ENCODE measurements around the gene PLIN3. TPM values are rescaled to one million over a fixed set of nuclear protein-coding genes. Genes with fewer than 3 reads are reported as not detected.
A peak's percentile ranks its signal among the peaks of the same experiment; 100 is the strongest.
"Not testable (repeated sequence)": the region's sequence is repeated elsewhere in the genome, so short reads cannot be mapped to it uniquely, and the experiment has no call there.

The PLIN3 gene
- total RNA-seq, 1 donor from 2014 or later = 6.8 TPM

DNA sequence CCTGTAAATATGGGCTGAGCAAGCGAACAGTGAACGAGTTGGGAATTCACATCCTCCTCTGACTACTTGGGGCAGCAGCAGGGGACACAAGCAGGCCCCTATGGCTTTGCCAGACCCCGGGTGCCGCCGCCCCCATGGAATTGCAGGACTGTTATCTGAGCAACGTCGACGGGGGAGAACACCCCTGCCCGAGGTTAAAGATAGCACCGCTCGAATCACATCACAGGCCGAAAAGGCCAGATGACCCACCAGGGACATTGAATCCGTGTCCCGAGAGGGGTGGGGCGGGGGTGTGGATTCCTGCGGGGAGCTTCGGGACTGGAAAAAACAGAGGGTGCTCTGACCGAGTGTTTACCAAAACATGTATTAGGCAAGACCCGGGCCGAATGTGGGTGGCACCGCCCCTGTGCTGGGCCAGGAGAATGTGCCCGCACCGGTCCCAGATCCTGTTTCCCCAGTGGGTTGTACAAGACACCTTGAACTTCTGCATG, 66.8 kb downstream of the PLIN3 start:
- peaks cover 2% of the 10 kb centered on the region for H3K9me3 Mint-ChIP-seq (ENCODE audit: unreplicated experiment)
- H3K36me3 Mint-ChIP-seq (ENCODE audit: unreplicated experiment) = no peaks in the 10 kb centered on the region
- no peaks in the 10 kb centered on the region for H3K4me1 Mint-ChIP-seq (ENCODE audit: low read depth, unreplicated experiment)
- H3K4me3 Mint-ChIP-seq (ENCODE audit: unreplicated experiment) = no peak overlapping the region
- no peak for TF ChIP-seq CTCF (IDR thresholded peaks at IDR 0.05; ENCODE audit: partially characterized antibody, unreplicated experiment)
- peaks cover 3% of the 10 kb centered on the region for H3K27me3 Mint-ChIP-seq (ENCODE audit: unreplicated experiment)
- H3K27ac Mint-ChIP-seq (ENCODE audit: unreplicated experiment) = no peak overlapping the region
- no peak for DNase-seq

GRCh38 chr19:4795400-4795799, 72.1 kb downstream of the PLIN3 start:
- DNase-seq = no peak
- TF ChIP-seq CTCF (IDR thresholded peaks at IDR 0.05; ENCODE audit: partially characterized antibody, unreplicated experiment) = no peak
- no peak overlapping the region for H3K27ac Mint-ChIP-seq (ENCODE audit: unreplicated experiment)
- H3K4me1 Mint-ChIP-seq (ENCODE audit: low read depth, unreplicated experiment) = no peaks in the 10 kb centered on the region
- no peaks in the 10 kb centered on the region for H3K36me3 Mint-ChIP-seq (ENCODE audit: unreplicated experiment)
- H3K9me3 Mint-ChIP-seq (ENCODE audit: unreplicated experiment) = peaks cover 6% of the 10 kb centered on the region
- H3K4me3 Mint-ChIP-seq (ENCODE audit: unreplicated experiment) = no peak overlapping the region
- peaks cover 8% of the 10 kb centered on the region for H3K27me3 Mint-ChIP-seq (ENCODE audit: unreplicated experiment)

GRCh38 chr19:4794971-4795370, 72.5 kb downstream of the PLIN3 start:
- Mint-ChIP-seq H3K27ac (ENCODE audit: unreplicated experiment) (no peak overlapping the region), H3K4me3 (ENCODE audit: unreplicated experiment) (no peak overlapping the region), H3K36me3 (ENCODE audit: unreplicated experiment) (no peaks in the 10 kb centered on the region), H3K9me3 (ENCODE audit: unreplicated experiment) (peaks cover 6% of the 10 kb centered on the region), H3K27me3 (ENCODE audit: unreplicated experiment) (peaks cover 8% of the 10 kb centered on the region), H3K4me1 (ENCODE audit: low read depth, unreplicated experiment) (no peaks in the 10 kb centered on the region)
- DNase-seq = no peak
- no peak for TF ChIP-seq CTCF (IDR thresholded peaks at IDR 0.05; ENCODE audit: partially characterized antibody, unreplicated experiment)

DNA sequence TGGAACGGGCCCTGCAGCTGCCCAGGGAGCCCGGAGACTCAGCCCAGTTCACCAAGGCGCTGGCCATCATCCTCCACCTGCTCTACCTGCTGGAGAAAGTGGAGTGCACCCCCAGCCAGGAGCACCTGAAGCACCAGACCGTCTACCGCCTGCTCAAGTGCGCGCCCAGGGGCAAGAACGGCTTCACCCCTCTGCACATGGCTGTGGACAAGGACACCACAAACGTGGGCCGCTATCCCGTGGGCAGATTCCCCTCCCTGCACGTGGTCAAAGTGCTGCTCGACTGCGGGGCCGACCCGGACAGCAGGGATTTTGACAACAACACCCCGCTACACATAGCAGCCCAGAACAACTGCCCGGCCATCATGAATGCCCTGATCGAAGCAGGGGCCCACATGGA, 74.2 kb downstream of the PLIN3 start:
- H3K9me3 Mint-ChIP-seq (ENCODE audit: unreplicated experiment); H3K4me1 Mint-ChIP-seq (ENCODE audit: low read depth, unreplicated experiment); H3K36me3 Mint-ChIP-seq (ENCODE audit: unreplicated experiment); DNase-seq; H3K27me3 Mint-ChIP-seq (ENCODE audit: unreplicated experiment); H3K27ac Mint-ChIP-seq (ENCODE audit: unreplicated experiment): not testable (repeated sequence)
- H3K4me3 Mint-ChIP-seq (ENCODE audit: unreplicated experiment) = peak overlapping the region; percentile 11

GRCh38 chr19:4792866-4793195, 74.6 kb downstream of the PLIN3 start:
- peak overlapping the region; percentile 80 for H3K4me3 Mint-ChIP-seq (ENCODE audit: unreplicated experiment)
- not testable (repeated sequence) for H3K4me1 Mint-ChIP-seq (ENCODE audit: low read depth, unreplicated experiment); H3K27me3 Mint-ChIP-seq (ENCODE audit: unreplicated experiment); DNase-seq; H3K9me3 Mint-ChIP-seq (ENCODE audit: unreplicated experiment); H3K27ac Mint-ChIP-seq (ENCODE audit: unreplicated experiment); H3K36me3 Mint-ChIP-seq (ENCODE audit: unreplicated experiment)

DNA sequence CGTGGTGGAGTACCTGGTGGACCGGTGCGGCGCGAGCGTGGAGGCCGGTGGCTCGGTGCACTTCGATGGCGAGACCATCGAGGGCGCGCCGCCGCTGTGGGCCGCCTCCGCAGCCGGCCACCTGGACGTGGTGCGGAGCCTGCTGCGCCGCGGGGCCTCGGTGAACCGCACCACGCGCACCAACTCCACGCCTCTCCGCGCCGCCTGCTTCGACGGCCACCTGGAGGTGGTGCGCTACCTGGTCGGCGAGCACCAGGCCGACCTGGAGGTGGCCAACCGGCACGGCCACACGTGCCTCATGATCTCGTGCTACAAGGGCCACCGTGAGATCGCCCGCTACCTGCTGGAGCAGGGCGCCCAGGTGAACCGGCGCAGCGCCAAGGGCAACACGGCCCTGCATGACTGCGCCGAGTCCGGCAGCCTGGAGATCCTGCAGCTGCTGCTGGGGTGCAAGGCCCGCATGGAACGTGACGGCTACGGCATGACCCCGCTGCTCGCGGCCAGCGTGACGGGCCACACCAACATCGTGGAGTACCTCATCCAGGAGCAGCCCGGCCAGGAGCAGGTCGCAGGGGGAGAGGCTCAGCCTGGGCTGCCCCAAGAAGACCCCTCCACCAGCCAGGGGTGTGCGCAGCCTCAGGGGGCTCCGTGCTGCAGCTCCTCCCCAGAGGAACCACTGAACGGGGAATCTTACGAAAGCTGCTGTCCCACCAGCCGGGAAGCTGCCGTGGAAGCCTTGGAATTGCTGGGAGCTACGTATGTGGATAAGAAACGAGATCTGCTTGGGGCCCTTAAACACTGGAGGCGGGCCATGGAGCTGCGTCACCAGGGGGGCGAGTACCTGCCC, 75.2 kb downstream of the PLIN3 start:
- H3K4me3 Mint-ChIP-seq (ENCODE audit: unreplicated experiment) = peak overlapping the region; percentile 80
- not testable (repeated sequence) for H3K27ac Mint-ChIP-seq (ENCODE audit: unreplicated experiment); DNase-seq; H3K36me3 Mint-ChIP-seq (ENCODE audit: unreplicated experiment); H3K4me1 Mint-ChIP-seq (ENCODE audit: low read depth, unreplicated experiment); H3K9me3 Mint-ChIP-seq (ENCODE audit: unreplicated experiment); H3K27me3 Mint-ChIP-seq (ENCODE audit: unreplicated experiment)

Data from glutamatergic neuron (in vitro differentiated cells).